GM21529 (cell line): ENCODE results near the gene ELMO1.

ENCODE experiments used
- ATAC-seq: cut with Tn5 transposase; IDR thresholded peaks from one replicate; pipeline ENCODE4 v1.9.1; 2021; ENCODE audit not compliant: unreplicated experiment

ELMO1 gene

DNA sequence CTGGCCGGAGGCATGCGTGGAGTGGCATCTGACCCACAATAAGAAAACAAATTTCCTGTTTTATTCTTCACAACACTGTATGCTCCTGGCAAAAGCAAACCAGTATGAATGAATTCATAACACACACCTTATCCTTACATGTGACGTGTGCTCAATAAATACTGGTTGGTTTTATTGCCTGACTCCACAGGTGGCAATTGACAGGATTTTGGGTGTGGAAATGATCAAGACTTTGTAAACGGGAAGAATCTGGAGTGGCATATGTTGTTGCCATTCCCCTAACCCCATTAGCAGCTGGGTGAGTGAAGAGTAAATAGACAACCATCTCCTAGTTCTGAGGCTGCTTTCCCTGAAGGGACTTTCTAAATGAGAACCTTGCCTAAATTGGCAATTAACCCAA is 508.8 kb downstream of the ELMO1 start:
- no peak for ATAC-seq

DNA sequence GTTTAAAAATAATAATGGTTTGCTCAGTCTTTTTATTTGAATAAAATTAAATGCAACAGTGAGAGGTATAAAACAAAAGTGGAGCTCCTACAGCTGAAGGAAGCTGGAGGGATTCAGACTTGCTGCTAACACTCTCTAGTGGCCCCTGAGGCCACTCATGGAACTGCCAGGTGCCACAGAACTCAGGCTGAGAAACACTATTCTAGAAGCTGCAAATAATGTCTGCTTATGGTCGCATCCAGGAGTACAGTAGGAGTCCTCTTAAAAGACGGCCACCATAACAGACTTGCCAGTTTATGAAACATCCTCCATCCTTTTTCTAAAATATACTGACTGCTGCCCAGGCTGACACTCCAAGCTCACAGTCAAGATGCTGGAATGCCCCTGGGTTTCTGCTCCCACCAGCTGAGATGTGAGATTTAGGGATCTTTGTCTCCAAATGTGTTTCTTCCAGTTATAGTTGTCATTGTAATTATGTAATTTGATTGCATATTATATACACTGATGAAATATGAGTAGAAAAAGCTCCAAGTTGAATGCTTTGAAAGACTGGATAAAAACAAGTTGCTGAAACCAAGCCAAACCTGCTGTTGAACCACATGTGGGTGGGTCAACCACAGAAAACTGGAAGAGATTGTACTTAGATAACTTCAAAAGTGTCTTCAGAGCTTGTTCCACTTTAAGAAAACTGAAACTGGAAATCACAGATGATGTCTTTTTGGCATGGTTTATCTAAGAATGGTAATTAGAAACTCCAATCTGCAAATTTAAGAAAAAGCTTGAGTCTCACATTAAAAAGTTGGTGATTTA is 510.7 kb downstream of the ELMO1 start:
- ATAC-seq = no peak

DNA sequence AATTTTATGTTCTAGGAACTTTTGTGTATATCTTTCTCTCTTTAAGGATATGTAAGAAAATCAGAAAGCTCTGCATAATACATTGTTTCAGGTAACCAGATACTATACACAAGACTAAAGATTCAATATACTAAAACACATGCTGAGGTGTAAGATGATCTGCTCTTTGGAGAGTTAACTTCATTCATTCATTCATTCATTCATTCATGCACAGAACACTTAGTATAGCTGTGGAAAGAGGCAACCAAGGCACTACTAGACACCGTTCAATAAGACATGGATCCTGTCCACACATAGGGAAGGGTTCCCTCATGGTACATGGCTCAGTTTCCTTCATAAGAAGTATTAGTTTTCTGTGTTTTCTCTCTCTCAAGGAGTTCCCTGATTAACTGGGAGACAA is 516.8 kb downstream of the ELMO1 start:
- no peak for ATAC-seq

DNA sequence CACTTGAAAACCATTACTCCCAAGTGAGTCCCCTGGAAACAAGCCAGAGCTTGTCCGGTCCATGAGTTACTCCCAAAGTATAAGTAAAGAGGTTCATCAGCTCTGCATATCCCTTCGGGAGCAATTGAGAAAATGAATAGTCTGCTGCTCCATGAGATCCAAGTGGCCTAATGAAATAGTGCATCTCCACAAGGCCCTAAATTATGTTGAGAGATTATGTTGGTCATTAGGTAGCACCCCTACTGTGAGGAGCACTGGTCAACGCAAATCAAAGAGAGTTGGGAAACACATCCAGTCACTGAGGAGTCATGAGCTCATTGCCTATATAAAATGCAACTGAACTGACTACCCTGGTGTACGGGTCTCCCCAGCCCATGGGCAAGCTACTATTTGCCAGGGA is 518.9 kb downstream of the ELMO1 start:
- no peak for ATAC-seq

DNA sequence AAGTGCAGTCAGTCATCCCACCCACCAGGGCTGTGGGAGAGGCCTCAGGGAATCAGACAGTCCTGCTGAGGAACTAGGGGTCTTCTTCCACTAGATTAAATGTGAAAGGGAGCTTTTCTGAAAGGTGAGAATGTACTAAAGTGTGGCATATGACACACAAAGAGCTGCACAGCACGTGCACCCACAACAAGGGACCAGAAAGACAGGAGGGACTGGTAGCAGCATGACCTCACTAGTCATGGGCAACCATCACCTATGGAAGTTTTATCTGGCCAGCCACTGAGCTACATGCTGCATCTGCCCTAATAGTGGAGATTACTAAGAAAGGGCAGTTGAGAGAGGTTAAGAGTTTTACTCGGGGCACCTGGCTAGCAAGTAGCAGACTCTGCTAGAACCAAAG is 519.9 kb downstream of the ELMO1 start:
- ATAC-seq = no peak

DNA sequence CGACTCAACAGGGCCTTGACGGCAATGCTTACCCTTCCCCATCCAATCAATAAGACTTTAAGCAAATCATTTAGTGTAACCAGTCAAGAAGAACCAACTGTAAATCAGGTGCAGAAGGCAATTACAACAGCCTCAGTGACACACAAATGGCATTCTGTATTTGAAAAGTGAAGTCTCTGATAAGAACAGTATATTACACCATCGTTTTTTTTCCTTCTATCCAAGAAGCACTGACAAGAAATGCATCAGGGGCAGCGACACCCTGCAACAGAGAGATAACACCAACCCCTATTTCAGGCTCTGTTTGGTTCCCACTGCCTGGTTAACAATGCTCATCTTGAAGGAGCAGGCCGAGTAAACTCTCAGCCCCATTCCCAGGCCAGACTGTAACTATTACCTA is 520.4 kb downstream of the ELMO1 start:
- ATAC-seq = no peak

DNA sequence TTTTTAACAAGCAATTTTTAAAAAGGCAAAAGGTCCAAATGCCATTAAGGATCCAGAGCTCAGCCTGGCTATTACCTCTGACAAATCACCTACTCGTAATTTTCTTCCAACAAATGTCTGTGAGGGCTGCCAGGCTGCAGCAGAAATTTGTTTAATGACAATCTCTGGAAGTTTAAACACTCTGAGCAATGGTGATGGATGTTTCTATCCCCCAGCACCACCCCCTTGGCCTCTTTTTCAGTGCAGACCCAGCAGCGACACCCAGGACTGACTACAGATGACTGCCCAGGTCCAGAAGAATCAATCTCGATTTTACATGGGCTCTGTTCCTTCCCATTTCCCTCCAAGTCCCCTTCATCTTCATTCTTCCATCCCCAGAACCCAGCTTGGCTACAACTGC is 523.0 kb downstream of the ELMO1 start:
- ATAC-seq = no peak

DNA sequence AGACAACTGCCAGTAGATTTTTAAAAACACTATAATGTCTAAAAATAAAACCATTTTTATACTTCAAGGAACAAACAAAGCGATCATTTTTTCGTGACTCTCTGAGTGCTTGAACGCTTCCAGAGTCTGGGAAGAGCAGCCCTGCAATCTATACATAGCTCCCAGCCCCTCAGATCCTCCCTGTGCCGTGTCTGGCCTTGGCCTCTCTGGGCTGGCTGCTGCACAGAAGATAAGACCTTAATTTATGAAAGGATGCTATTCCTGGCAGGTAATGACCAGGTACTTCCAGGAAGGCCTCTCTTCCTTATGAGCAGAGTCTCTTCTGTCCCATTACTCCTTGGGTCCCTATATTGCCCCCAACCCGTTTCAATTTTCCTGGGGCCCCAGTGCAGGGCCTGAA is 523.5 kb downstream of the ELMO1 start:
- ATAC-seq = no peak

DNA sequence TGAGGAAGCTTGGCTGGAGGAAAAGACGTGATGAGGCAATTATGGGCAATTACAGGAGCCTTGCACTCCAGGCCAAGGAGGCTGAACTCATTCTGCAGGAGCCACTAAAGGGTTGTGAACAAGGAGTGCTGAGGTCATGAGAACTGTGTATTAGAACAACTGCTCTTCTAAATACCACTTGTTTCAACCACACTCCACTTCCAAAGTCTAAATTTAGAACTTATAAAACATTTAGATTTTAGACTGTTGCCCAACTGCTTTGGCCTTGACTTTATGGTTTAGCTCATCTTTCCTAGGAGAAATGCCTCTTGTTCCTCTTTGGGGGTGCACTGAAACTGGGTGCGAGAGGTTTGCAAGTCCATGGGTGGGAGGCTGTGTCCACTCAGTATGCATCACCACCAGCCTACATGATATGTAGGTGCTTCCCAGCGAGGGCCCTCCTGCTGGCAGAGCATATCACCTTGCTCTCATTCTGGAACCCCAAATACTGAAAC is 524.7 kb downstream of the ELMO1 start:
- no peak for ATAC-seq

DNA sequence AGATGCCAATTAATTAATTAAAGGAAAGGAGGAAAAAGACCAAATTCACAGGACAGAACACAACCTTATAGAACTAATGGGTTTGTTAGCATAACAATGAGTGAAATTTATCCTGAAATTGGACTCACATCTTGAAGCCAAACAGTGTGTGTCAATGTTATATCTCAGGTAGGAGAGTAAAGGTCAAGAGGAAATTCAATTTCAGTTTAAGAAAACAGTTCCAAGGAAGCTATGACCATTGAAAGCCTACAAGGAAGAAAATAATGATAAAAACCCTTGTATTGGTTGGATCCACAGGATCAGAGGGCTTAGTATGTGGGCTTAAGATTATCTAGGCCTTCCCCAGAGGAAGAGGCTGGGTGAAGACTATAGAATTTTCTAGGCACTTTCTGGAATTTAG is 525.5 kb downstream of the ELMO1 start:
- ATAC-seq = no peak

DNA sequence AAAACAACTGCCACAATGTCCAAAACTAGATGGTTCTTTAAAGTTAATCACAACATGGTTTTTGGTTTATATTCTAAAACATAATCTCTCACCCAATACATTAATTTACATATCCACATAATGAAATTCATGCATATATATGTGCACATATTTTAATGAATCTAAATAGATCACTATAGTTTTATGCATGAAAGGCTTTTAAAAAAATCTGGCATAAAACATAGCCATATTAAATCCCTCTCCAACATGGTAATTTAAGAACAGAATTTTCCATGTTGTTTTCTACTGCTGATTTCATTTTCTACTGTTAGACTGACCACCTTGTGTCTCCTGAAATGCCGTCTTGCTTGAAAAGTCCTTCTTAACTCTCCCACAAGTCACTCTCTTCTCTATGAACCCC is 528.2 kb downstream of the ELMO1 start:
- ATAC-seq = no peak

DNA sequence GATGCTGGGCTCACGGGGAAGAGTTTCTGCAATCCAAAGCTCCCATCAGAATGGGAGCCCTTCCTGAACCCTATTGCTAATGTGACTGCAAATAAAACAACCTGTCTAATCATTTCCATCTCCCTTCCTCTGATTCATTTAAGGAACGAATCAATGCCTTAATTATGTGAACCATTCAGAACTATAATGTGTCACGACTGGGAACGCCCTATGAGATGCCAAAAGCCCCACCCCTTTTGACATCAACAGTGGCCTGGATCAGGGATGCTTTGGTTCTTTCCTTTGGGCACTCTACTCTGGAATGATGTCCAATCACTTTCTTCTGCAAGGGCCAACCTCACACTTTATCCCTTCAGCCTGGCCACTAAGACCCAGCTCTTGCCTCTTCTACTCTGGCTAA is 528.9 kb downstream of the ELMO1 start:
- no peak for ATAC-seq

DNA sequence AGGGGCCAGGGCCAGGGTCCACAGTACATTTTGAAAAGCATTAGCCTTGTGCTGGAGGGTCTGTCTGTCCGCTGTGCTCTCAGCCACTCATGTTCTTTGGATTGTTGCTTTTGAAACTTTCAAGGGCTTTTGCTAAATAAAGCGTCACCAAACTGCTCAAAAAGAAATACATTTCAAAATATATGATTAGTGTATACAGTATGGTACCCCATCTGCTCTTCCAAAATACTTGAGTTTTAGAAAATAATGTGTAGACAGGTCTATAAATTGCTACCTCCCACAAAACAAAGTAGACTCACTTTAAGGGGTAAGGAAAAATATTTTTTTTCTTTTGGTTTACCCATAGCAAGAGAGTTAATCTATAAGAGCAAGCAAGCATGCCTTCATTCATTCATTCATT is 530.1 kb downstream of the ELMO1 start:
- no peak for ATAC-seq

DNA sequence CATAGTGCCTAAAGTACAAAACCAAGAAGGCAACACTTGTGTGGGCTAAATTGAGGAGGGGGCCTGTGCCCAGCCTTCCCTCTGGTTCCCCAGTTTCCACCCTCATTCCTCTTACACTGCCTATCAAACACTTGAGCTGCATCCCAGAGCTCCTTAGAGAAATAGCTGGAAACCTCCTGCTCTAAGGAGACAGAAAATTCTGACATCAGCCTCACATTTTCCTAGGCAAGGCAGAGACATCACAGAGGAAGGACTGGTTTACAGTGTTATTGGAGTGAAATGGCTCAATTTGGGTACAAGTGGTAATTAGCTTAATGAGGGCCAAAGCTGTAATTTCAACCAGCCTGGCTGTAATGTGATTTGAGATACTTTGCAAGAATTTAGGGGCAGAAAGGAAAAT is 532.0 kb downstream of the ELMO1 start:
- ATAC-seq = no peak

DNA sequence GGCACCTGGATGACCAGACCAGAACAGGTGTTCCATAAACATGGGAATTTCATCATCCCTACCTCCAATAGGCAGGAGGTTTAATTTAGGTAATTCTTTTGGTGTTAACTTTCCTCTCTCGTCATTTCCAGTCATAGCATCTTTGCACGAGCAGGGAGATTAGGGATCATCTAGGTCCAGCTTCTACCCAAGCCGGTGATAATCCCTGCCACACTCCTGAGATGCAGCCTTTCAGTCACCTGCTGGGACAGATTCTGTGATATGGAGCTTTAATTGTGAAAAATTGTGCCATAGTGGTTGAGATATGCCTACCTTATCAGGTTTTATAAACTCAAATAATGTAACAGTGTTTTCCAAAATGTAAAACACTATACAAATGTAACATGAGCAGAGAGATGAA is 532.5 kb downstream of the ELMO1 start:
- ATAC-seq = no peak

DNA sequence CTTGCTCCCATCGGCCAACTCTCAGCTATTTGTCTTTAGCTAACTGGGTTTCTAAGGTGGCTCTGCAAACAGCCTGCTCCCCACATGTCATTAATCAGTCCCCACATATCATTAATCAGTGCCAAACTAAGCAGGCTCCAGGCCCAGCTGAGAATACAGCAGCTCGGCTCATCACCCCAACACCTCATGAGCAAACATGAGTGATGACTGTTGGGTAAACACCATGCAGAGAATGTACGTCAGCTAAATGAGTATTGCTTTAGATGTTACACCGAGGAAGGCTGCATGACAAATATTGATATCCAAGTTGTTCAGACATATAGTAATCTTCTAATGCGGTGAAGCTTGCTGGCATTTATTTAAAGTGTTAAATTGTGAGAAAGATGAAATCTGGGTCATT is 536.9 kb downstream of the ELMO1 start:
- ATAC-seq = no peak

DNA sequence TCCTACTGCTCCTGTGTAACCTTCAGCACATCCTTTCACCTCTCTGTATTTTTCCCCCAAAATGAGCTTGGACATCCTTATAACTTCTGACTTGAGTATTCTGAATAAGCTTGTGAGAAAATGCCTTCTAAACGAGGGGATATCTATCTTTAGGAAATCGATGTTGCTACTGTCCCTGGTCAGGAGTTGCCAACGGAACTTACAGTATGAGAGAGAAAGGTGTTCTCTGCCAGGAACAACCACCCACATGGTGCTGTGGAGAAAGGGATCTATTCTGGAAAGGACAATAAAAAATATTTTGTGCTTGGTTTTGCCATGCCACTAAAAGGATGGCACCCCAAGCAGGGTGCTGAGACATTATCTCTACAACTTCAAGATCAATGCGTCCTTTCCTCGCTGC is 537.8 kb downstream of the ELMO1 start:
- ATAC-seq = no peak

DNA sequence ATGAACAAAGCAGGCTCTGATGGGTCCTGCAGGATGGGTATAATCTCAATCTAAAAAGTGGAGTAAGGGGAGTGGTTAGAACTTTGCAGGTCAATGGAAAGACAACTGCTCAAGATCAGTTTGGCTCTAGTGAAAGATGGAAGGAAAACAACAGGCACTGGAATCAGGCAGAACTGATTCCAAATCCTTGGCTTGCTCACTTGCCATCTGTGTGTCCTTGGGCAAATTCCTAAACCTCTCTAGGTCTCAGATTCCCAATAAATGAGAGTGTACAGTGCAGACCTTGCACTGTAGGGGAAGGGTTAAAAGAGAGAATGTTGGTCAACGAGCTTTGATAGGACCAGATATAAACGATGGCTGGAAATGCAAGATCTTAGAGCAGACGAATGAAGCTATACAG is 538.3 kb downstream of the ELMO1 start:
- no peak for ATAC-seq

DNA sequence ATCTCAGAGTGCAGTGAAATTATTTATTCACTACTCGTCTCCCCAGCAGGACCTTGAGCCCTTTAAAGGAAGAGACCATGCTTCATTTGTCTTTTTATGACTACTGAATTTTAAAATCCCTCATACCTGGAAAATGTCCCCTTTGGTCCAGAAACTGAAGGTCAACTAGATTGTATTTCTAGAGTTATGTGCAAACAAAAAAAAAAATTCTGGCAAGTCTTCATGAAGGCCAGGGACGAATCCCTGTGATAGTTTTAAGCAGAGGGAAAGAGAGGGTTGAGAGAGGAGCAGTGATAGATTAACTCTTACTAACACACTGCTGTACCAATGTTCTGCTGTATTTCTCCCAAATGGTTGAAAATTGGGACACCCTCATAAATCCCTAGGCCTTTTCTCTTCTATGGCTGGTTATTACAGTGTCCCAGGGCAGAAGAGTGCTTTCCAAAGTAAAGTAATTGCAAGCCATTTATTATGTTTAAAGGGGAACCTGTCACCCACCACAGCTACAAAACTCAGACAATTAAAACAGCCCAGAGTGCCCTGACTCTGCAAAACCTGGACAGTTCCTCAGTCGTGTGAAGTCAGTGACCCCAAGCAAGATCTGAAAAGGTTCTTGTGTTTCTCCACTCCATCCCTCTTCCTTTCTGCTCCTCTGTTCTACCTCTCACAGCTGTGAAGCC is 541.6 kb downstream of the ELMO1 start:
- no peak for ATAC-seq

DNA sequence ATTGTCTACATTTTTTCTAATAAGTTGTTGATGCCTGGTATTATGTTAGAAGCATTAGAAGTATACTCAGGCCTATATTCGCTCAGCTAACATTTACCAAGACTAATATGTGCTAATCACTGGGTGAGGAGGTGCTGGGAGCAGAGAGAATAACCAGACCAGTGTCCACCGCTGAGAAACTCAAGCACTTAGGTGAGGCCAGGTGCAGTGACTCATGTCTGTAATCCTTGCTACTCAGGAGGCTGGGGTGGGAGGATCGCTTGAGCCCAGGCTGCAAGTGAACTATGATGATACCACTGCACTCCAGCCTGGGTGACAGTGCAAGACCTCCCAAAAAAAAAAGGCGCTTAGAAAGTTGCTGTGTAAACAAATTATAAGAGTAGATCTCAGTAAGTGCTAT is 542.2 kb downstream of the ELMO1 start:
- ATAC-seq = no peak

DNA sequence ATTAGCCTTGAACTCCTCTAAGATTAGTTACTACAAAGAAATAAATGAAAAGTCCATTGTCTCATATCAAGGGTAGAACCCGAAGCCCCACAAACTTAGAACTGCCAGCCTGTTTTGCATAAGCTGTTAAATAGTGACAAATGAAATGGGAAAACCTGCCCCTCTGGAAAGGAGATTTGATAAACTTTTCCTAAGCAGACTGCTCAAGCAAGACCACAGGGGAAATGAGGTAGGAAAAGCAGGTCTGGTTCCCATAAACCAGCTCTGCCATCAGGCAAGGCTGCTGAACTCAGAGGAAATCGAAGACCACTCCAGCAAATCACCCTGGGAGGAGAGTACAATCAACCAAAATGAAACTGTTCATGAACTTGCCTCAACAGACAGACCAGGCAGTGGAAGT is 542.8 kb downstream of the ELMO1 start:
- ATAC-seq = no peak

DNA sequence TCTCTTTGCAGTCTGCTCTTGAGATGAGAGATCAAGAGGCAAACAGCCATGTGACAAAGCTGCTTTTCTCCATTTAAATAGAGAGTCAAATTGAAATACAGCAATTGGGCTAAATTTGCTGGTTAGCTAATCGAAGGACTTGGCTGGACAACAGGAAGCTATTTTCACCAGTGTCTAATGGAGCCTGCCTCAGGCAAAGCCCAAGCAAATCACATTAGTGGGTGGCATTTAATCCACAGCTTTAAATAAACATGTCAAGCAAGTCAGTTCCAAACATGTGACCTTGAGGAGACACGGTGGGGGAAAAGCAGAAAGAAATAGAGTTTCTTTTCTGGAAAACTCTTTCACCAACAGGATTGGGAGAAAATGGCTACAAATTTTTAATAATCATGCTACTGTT is 543.9 kb downstream of the ELMO1 start:
- ATAC-seq = no peak

DNA sequence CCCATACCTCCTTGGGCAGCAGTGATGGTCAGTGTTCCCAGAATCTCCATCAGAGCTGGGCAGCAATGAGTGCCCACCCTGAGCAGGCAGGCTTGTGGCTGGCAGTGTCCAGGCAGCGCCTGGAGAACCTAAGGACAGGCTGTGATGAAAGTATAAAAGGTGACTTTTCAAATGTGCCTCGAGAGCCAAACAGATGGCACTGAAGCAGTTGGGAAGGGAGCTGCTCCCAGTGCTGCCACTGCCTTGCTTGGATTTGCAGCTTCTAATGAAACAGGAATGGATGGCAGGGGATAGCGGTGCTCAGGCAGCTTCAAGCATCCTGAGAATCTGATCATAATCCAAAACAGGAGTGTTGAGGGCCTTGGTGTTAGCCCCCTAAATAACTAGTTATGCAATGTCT is 544.6 kb downstream of the ELMO1 start:
- no peak for ATAC-seq
